Measurements from ENCODE around the gene STX19.

DNA sequence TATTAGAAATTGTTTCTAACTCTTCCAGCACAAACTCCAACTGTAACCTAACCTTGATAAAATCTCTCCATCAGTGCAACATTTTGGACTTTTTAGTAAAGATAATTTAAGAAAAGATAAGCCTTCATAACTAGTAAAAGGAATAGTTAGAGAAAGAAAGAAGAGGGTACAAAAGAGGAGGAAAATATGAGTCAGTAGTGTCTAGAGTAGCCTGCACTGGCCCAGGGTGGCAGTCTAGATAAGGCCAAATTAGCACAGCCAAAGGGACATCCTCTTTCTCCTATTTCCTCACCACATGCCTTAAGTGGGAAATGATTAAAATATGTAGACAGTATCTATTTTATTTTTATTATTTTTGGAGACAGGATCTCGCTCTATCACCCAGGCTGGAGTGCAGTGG, 58.4 kb downstream of the STX19 start:
- TF ChIP-seq, protein P1, sequence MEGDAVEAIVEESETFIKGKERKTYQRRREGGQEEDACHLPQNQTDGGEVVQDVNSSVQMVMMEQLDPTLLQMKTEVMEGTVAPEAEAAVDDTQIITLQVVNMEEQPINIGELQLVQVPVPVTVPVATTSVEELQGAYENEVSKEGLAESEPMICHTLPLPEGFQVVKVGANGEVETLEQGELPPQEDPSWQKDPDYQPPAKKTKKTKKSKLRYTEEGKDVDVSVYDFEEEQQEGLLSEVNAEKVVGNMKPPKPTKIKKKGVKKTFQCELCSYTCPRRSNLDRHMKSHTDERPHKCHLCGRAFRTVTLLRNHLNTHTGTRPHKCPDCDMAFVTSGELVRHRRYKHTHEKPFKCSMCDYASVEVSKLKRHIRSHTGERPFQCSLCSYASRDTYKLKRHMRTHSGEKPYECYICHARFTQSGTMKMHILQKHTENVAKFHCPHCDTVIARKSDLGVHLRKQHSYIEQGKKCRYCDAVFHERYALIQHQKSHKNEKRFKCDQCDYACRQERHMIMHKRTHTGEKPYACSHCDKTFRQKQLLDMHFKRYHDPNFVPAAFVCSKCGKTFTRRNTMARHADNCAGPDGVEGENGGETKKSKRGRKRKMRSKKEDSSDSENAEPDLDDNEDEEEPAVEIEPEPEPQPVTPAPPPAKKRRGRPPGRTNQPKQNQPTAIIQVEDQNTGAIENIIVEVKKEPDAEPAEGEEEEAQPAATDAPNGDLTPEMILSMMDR (IDR thresholded peaks at IDR 0.05; ENCODE audit: extremely low read depth in 1 of 2, insufficient read depth in 1 of 2, low read depth in 1 of 2, low read length in 2 of 2) = no peak
- TF ChIP-seq, protein P2, sequence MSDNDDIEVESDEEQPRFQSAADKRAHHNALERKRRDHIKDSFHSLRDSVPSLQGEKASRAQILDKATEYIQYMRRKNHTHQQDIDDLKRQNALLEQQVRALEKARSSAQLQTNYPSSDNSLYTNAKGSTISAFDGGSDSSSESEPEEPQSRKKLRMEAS (IDR thresholded peaks at IDR 0.05; ENCODE audit: insufficient read depth, insufficient read length) = no peak
- TF ChIP-seq MYC (IDR thresholded peaks at IDR 0.05; ENCODE audit: low read depth, low read length) = no peak
- TF ChIP-seq POLR2AphosphoS5 (IDR thresholded peaks at IDR 0.05; ENCODE audit: insufficient read depth, low read depth, low read length) = no peak
- TF ChIP-seq POLR2A (IDR thresholded peaks at IDR 0.05; ENCODE audit: low read depth, low read length) = no peak
- no peak for TF ChIP-seq GATA2 (IDR thresholded peaks at IDR 0.05; ENCODE audit: insufficient read depth, insufficient read length, low read depth, low read length)
- no peak for TF ChIP-seq EZH2 (IDR thresholded peaks at IDR 0.05; ENCODE audit: borderline replicate concordance, low read depth, low read length, severe bottlenecking)
- no peak for TF ChIP-seq FOS (IDR thresholded peaks at IDR 0.05; ENCODE audit: borderline replicate concordance, insufficient read depth, low read length)
- no peak for TF ChIP-seq JUN (IDR thresholded peaks at IDR 0.05; ENCODE audit: borderline replicate concordance, insufficient read depth, insufficient read length, low read depth)
